WTC11 (cell line): ENCODE measurements around the gene MKLN1.

Source experiments
- CTCF ChIP-seq: fragments of 200-600 bp; IDR thresholded peaks from 2 replicates; pipeline ENCODE4 v1.8.0; 2022; ENCODE audit warnings: antibody characterized with exemption
- E2F1 ChIP-seq: sonication (generic); formaldehyde crosslinking; IDR thresholded peaks from 2 replicates; pipeline ENCODE4 v1.8.0; 2022; ENCODE audit warnings: mild to moderate bottlenecking, missing genetic modification reagents
- FOXK1 ChIP-seq: sonication (generic); formaldehyde crosslinking; IDR thresholded peaks from 2 replicates; pipeline ENCODE4 v1.8.0; 2022; ENCODE audit warnings: mild to moderate bottlenecking, moderate library complexity, missing genetic modification reagents
- FOXP4 ChIP-seq: sonication (generic); formaldehyde crosslinking; IDR thresholded peaks from 2 replicates; pipeline ENCODE4 v1.8.0; 2022; ENCODE audit warnings: mild to moderate bottlenecking, missing genetic modification reagents
- IRF1 ChIP-seq: sonication (generic); formaldehyde crosslinking; IDR thresholded peaks from 2 replicates; pipeline ENCODE4 v1.8.0; 2023; ENCODE audit warnings: missing genetic modification reagents
- MAX ChIP-seq: sonication (generic); formaldehyde crosslinking; IDR thresholded peaks from 2 replicates; pipeline ENCODE4 v1.8.0; 2022; ENCODE audit warnings: mild to moderate bottlenecking, missing genetic modification reagents
- MYBL2 ChIP-seq: sonication (generic); formaldehyde crosslinking; IDR thresholded peaks from 2 replicates; pipeline ENCODE4 v1.8.1; 2023; ENCODE audit warnings: mild to moderate bottlenecking, moderate library complexity, missing genetic modification reagents
- SP1 ChIP-seq: sonication (generic); formaldehyde crosslinking; conservative IDR thresholded peaks from 2 replicates; pipeline ENCODE4 v1.8.1; 2022; ENCODE audit warnings: missing genetic modification reagents
- ZNF232 ChIP-seq: sonication (generic); formaldehyde crosslinking; IDR thresholded peaks from 2 replicates; pipeline ENCODE4 v1.8.0; 2022; ENCODE audit warnings: mild to moderate bottlenecking, missing genetic modification reagents
- ZNF416 ChIP-seq: fragments of 250-450 bp; sonication (Bioruptor Pico); IDR thresholded peaks from 2 replicates; pipeline ENCODE4 v1.9.0; 2021; ENCODE audit warnings: mild to moderate bottlenecking, inconsistent platforms
- TF ChIP-seq, protein P1 (sequence below): sonication (generic); formaldehyde crosslinking; IDR thresholded peaks from 2 replicates; pipeline ENCODE4 v1.8.1; 2023; ENCODE audit warnings: mild to moderate bottlenecking, missing genetic modification reagents, moderate library complexity
- TF ChIP-seq, protein P2 (sequence below): sonication (generic); formaldehyde crosslinking; IDR thresholded peaks from 2 replicates; pipeline ENCODE4 v1.8.1; 2022; ENCODE audit warnings: low read depth, missing genetic modification reagents, borderline replicate concordance
- TF ChIP-seq, protein P3 (sequence below): sonication (generic); formaldehyde crosslinking; IDR thresholded peaks from 2 replicates; pipeline ENCODE4 v1.8.0; 2023; ENCODE audit warnings: mild to moderate bottlenecking, missing genetic modification reagents
- TF ChIP-seq, protein P4 (sequence below): sonication (generic); formaldehyde crosslinking; IDR thresholded peaks from 2 replicates; pipeline ENCODE4 v1.8.0; 2022; ENCODE audit warnings: mild to moderate bottlenecking, missing genetic modification reagents

GRCh38 chr7:131329176-131329570 is 1.5 kb downstream of the MKLN1 start:
- TF ChIP-seq FOXP4 (CRISPR knock-in tag) = no peak
- no peak for TF ChIP-seq CTCF
- no peak for TF ChIP-seq ZNF232 (CRISPR knock-in tag)
- TF ChIP-seq, protein P1, sequence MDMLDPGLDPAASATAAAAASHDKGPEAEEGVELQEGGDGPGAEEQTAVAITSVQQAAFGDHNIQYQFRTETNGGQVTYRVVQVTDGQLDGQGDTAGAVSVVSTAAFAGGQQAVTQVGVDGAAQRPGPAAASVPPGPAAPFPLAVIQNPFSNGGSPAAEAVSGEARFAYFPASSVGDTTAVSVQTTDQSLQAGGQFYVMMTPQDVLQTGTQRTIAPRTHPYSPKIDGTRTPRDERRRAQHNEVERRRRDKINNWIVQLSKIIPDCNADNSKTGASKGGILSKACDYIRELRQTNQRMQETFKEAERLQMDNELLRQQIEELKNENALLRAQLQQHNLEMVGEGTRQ = no peak
- TF ChIP-seq FOXK1 (CRISPR knock-in tag) = no peak
- TF ChIP-seq, protein P2, sequence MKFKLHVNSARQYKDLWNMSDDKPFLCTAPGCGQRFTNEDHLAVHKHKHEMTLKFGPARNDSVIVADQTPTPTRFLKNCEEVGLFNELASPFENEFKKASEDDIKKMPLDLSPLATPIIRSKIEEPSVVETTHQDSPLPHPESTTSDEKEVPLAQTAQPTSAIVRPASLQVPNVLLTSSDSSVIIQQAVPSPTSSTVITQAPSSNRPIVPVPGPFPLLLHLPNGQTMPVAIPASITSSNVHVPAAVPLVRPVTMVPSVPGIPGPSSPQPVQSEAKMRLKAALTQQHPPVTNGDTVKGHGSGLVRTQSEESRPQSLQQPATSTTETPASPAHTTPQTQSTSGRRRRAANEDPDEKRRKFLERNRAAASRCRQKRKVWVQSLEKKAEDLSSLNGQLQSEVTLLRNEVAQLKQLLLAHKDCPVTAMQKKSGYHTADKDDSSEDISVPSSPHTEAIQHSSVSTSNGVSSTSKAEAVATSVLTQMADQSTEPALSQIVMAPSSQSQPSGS (CRISPR knock-in tag) = no peak
- TF ChIP-seq, protein P3, sequence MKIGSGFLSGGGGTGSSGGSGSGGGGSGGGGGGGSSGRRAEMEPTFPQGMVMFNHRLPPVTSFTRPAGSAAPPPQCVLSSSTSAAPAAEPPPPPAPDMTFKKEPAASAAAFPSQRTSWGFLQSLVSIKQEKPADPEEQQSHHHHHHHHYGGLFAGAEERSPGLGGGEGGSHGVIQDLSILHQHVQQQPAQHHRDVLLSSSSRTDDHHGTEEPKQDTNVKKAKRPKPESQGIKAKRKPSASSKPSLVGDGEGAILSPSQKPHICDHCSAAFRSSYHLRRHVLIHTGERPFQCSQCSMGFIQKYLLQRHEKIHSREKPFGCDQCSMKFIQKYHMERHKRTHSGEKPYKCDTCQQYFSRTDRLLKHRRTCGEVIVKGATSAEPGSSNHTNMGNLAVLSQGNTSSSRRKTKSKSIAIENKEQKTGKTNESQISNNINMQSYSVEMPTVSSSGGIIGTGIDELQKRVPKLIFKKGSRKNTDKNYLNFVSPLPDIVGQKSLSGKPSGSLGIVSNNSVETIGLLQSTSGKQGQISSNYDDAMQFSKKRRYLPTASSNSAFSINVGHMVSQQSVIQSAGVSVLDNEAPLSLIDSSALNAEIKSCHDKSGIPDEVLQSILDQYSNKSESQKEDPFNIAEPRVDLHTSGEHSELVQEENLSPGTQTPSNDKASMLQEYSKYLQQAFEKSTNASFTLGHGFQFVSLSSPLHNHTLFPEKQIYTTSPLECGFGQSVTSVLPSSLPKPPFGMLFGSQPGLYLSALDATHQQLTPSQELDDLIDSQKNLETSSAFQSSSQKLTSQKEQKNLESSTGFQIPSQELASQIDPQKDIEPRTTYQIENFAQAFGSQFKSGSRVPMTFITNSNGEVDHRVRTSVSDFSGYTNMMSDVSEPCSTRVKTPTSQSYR = no peak
- TF ChIP-seq, protein P4, sequence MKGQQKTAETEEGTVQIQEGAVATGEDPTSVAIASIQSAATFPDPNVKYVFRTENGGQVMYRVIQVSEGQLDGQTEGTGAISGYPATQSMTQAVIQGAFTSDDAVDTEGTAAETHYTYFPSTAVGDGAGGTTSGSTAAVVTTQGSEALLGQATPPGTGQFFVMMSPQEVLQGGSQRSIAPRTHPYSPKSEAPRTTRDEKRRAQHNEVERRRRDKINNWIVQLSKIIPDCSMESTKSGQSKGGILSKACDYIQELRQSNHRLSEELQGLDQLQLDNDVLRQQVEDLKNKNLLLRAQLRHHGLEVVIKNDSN (CRISPR knock-in tag) = no peak
- no peak for TF ChIP-seq ZNF416 (CRISPR knock-in tag)
- TF ChIP-seq SP1 = no peak
- TF ChIP-seq MYBL2 = no peak
- TF ChIP-seq IRF1 = no peak
- no peak for TF ChIP-seq MAX (CRISPR knock-in tag)
- no peak for TF ChIP-seq E2F1 (CRISPR knock-in tag)
